HL-60/S4 (cell line): ENCODE results near the gene IGSF1.

Experiments
- in situ Hi-C: fragments of 300-500 bp; cut with MboI; formaldehyde crosslinking; loops from 2 replicates; pipeline ENCODE4 v1.14.3; 2022; ENCODE audit warnings: low sequenced_read_pairs

The IGSF1 gene, protein sequence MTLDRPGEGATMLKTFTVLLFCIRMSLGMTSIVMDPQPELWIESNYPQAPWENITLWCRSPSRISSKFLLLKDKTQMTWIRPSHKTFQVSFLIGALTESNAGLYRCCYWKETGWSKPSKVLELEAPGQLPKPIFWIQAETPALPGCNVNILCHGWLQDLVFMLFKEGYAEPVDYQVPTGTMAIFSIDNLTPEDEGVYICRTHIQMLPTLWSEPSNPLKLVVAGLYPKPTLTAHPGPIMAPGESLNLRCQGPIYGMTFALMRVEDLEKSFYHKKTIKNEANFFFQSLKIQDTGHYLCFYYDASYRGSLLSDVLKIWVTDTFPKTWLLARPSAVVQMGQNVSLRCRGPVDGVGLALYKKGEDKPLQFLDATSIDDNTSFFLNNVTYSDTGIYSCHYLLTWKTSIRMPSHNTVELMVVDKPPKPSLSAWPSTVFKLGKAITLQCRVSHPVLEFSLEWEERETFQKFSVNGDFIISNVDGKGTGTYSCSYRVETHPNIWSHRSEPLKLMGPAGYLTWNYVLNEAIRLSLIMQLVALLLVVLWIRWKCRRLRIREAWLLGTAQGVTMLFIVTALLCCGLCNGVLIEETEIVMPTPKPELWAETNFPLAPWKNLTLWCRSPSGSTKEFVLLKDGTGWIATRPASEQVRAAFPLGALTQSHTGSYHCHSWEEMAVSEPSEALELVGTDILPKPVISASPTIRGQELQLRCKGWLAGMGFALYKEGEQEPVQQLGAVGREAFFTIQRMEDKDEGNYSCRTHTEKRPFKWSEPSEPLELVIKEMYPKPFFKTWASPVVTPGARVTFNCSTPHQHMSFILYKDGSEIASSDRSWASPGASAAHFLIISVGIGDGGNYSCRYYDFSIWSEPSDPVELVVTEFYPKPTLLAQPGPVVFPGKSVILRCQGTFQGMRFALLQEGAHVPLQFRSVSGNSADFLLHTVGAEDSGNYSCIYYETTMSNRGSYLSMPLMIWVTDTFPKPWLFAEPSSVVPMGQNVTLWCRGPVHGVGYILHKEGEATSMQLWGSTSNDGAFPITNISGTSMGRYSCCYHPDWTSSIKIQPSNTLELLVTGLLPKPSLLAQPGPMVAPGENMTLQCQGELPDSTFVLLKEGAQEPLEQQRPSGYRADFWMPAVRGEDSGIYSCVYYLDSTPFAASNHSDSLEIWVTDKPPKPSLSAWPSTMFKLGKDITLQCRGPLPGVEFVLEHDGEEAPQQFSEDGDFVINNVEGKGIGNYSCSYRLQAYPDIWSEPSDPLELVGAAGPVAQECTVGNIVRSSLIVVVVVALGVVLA (N-terminal part only)

GRCh38 chrX:131288738-131289511 lies at the start of gene IGSF1:
Gene IGSF1, minus strand, starts transcription at chrX:131289306. Its CDS starts 2,632 bp downstream, at chrX:131286674.
- in situ Hi-C loops: no loop called here

DNA sequence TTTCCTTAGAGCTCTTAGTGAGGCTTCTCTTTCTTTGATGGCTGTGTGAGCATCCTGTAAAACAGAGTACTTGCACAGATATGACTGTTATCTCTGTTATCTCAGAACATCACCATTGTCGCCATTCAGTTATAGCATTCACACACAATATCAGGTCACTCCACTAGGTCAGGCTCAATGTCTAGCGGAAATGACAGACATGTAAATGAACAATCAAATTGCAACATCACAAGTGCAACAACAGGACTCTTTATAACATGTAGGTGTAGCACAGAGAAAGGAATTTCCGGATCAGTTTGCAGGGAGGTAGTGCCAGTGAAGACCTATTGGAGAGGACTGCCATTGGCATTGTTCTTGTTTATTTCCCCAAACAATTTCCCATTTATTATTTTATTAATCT lies 43.2 kb upstream of the IGSF1 start:
- in situ Hi-C loops: no loop called here

GRCh38 chrX:131331152-131331551 lies 42.0 kb upstream of the IGSF1 start:
- in situ Hi-C loops: no loop called here

DNA sequence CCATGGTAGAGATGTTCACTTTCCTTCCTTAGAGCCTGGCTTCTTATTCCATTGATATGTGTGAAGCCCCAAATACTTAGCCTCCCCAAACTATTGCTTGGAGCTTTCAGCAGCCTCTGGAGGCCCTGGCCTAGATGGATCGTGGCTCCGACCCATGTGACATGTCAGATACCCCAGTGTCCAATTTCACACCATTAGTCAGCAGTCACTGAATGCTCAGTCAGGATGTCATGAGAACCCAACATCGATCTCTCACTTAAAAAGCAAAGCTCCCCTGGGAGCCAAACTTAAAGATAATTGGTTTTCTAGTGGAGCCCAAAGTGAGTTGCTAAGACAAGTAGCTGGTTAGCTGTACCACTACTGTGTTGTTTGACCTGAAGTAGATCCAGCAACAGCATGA lies 41.6 kb upstream of the IGSF1 start:
- in situ Hi-C loops: no loop called here

DNA sequence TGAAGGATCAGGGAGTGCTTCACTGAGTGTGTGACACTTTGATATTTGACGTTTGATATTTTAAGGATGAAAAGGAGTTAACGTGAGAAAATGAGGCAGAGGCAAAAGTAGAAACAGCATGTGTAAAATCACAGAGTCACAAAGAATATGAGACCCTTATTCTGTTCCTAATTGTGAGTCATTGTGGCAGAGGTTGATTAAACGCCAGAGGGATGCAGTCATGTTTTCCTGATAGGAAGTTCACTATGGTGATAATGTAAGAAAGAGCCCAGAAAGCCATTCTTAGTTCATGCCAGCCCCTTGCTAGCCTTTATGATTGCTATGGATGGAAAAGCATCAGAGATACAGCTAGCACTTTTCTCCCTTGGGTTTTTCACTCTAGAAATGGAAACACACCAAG lies 33.5 kb upstream of the IGSF1 start:
- in situ Hi-C loops: no loop called here

GRCh38 chrX:131317326-131317725 lies 28.2 kb upstream of the IGSF1 start:
- in situ Hi-C loops: no loop called here

GRCh38 chrX:131316260-131316659 lies 27.2 kb upstream of the IGSF1 start:
- in situ Hi-C loops: no loop called here

GRCh38 chrX:131308980-131309379 lies 19.9 kb upstream of the IGSF1 start:
- in situ Hi-C loops: no loop called here

DNA sequence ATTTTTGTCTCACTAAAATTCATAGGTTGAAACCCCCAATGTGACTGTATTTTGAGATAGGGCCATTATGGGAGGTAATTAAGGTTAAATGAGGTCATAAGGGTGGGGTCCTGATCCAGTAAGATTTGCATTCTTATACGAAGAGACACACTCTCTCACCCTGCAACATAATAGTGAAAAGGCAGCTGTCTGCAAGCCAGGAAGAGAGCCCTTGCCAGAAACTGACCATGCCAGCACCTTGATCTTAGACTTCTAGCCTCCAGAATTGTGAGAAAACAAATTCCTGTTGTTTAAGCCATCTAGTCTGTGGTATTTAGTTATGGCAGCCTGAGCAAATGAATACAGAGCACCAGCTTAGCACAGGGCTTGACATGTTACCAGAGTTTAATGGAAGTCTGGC lies 17.5 kb upstream of the IGSF1 start:
- in situ Hi-C loops: no loop called here

DNA sequence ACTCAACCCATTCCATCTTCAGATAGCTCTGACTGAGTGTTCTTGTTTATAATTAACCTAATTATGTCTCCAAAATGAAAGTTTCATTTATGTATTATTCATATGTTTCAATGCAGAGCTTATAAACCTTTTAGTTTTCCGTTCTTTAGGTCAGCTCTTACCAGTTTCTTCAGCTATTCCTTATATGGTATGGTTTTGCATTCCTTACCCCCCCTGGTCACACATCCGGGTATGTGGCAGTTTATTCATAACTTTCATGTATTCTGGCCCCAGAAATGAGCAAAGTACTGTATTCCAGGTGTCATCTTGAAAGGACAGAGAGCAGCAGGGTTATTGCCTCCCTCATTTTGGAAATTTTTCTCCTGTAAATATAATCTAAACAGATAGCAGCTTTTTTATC lies 16.8 kb upstream of the IGSF1 start:
- in situ Hi-C loops: no loop called here

DNA sequence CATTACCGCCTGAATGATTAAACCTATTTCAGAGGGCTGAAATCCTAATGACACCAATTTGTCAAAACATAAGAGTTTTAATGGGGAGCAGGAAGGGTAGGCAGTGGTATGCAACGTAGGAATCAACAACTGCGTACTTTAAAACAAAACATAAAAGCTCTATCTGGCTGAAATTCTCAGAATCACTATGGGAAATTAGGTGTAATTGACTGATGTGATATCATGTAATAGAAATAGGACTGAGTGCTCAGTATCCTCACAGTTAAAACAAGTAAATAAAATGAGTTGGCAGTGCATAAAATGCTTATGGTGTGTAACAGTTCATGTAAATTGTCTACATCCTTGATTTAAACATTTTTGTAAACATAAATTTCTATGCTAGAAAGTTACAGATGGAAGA lies 13.6 kb upstream of the IGSF1 start:
- in situ Hi-C loops: no loop called here

DNA sequence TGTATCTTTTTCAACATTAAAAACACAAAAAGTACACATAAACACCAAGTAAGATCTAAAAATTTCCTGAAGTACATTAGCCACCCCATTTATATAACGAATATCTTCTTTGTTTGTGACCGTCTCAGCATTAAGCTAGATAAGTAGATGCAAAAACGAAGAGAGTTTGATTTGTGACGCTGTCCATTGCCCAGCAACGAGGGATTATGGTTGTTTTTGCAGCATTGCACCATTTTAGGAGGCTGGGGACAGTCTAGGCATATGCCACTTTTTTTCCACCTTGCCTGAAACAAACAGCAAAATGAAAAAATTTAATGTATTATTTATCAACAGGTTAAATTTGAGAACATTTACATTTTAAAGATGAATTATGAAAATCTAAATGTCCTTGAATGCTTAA lies 12.0 kb upstream of the IGSF1 start:
- in situ Hi-C loops: no loop called here

- in situ Hi-C loops: no loop called here
These were observed 9.7 kb upstream of the IGSF1 start for GRCh38 chrX:131298846-131299245.

DNA sequence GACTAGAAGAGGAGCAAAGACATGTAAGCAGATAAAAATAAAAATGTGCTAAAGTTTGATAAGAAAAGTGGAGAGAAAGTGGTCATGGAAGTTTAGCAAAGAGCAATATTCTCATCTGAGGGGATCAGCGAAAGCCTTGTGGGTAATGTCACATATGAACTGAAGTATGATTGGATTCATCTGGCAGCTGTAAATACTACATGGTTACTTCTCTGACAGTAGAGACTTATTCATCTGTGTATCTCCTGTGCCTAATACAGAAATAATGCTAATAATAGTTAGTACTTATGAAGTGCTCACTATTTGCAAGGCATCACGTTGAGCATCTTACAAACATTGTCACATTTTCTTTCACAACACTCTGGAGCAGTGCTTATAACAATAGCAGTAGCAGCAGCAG lies 8.9 kb upstream of the IGSF1 start:
- in situ Hi-C loops: no loop called here

DNA sequence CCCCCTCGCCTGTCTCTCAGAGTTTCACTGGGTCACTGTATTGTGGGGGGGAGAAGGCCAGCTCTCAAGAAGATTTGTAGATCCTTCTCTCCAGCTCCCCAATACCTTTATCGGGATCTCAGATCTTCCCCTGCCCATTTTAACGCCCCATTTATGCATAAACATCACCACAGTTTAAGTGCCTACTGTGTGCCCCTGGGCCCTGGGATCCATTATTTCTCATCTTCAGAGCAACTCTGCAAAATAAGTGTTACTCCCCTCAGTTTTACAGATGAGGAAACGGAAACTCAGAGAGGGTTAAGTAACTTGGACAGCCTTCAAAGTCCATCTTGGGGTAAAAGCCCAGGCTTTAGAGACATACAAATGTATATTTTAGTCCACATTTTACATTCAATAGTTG lies 421 bp upstream of the IGSF1 start:
- in situ Hi-C loops: no loop called here

DNA sequence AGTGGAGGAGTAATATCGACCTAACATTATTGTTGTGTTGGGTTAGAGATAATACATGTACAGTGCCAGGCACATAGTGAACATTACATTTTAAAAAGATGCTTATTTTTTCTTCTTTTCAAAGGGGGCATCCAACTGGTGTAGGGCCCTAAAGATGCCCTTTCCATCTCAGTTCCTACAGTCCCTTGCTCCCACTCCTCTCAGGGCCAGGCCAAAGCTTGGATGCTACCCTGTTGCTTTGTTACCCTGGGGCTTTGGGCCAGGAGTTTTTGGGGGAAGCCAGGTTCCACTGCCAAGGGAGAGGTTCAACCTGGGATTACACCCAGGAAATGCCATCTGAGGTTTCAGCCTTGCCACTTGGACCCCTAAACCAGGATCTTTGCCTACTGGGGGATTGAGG lies 918 bp downstream of the IGSF1 start:
- in situ Hi-C loops: no loop called here

DNA sequence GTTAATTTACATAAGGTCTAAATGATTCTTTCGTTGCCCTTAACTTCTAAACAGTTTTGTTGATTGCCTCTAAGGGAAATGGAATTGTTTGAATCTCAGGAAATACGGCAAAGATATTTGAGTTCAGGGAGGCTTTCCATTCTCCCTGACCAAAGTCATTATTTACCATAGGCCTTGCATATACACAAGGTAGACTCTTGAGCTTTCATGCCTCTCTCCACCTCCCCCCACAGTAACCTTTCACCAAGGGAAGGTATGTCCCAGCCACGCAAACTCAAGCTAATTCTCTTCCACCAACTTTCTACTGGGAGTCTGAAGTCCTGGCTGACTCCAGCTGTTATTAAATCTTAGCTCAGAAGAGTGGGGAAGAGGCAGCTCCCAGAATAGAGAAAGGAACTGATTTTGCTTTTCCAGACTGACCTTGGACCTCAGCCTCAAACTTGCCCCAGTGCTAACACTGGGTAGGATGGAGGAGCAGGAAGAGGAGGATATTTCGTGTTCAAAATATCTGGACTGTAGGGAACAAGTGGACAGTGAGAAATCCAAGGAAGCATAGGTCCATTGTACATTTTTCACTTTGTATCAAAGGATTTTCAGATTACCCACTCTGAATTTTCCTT lies 1.4 kb downstream of the IGSF1 start:
- in situ Hi-C loops: no loop called here

- in situ Hi-C loops: no loop called here
These were observed 9.5 kb downstream of the IGSF1 start for GRCh38 chrX:131279617-131280016.

- in situ Hi-C loops: no loop called here
These were observed 9.9 kb downstream of the IGSF1 start for GRCh38 chrX:131279197-131279596.

- in situ Hi-C loops: no loop called here
These were observed 11.5 kb downstream of the IGSF1 start for GRCh38 chrX:131277543-131278136.
